ENCODE results near the gene HAVCR1.
"Not testable (repeated sequence)": the region's sequence is repeated elsewhere in the genome, so short reads cannot be mapped to it uniquely, and the experiment has no call there.

HAVCR1 gene

DNA sequence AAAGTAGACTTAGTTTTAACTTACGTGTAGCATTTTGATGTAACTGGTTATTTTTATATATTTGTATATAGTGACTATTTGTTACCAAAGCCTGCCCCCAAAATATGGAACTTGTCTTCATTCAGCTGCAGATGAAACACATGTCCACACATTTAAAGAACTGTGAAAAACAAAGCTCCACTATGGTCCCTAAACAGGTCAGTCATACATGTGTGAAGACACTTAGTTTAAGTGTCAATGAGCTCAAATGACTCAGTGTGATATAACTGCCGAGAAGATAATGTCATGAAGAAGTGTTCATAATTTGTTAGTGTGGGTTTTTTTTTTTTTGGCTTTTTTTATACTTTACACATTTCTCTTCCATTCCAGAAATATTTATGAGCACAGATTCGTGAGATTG lies 28.2 kb downstream of the HAVCR1 start:
- no peaks in the 10 kb centered on the region for H3K4me1 ChIP-seq (ENCODE audit: insufficient read depth, poor library complexity, severe bottlenecking)
- H3K27me3 ChIP-seq (ENCODE audit: insufficient read depth, poor library complexity, severe bottlenecking): peaks cover 4% of the 10 kb centered on the region
- no peaks in the 10 kb centered on the region for H3K36me3 ChIP-seq (ENCODE audit: low read depth)
- no peak overlapping the region for H3K4me3 ChIP-seq (ENCODE audit: severe bottlenecking)
- DNase-seq (ENCODE audit: low spot score): no peak
- no peaks in the 10 kb centered on the region for H3K9me3 ChIP-seq (ENCODE audit: severe bottlenecking)
- no peak for ATAC-seq (ENCODE audit: low read depth)
- H3K27ac ChIP-seq (ENCODE audit: poor library complexity, severe bottlenecking): no peak overlapping the region
- TF ChIP-seq, protein P1, sequence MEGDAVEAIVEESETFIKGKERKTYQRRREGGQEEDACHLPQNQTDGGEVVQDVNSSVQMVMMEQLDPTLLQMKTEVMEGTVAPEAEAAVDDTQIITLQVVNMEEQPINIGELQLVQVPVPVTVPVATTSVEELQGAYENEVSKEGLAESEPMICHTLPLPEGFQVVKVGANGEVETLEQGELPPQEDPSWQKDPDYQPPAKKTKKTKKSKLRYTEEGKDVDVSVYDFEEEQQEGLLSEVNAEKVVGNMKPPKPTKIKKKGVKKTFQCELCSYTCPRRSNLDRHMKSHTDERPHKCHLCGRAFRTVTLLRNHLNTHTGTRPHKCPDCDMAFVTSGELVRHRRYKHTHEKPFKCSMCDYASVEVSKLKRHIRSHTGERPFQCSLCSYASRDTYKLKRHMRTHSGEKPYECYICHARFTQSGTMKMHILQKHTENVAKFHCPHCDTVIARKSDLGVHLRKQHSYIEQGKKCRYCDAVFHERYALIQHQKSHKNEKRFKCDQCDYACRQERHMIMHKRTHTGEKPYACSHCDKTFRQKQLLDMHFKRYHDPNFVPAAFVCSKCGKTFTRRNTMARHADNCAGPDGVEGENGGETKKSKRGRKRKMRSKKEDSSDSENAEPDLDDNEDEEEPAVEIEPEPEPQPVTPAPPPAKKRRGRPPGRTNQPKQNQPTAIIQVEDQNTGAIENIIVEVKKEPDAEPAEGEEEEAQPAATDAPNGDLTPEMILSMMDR (IDR thresholded peaks at IDR 0.05; ENCODE audit: poor library complexity, severe bottlenecking): no peak

GRCh38 chr5:157029457-157029856 lies 29.5 kb downstream of the HAVCR1 start:
- Histone ChIP-seq H3K9me3 (ENCODE audit: severe bottlenecking) (no peaks in the 10 kb centered on the region), H3K27ac (ENCODE audit: poor library complexity, severe bottlenecking) (no peak overlapping the region), H3K4me3 (ENCODE audit: severe bottlenecking) (no peak overlapping the region), H3K4me1 (ENCODE audit: insufficient read depth, poor library complexity, severe bottlenecking) (no peaks in the 10 kb centered on the region), H3K36me3 (ENCODE audit: low read depth) (no peaks in the 10 kb centered on the region), H3K27me3 (ENCODE audit: insufficient read depth, poor library complexity, severe bottlenecking) (peaks cover 4% of the 10 kb centered on the region)
- DNase-seq (ENCODE audit: low spot score) (no peak), ATAC-seq (ENCODE audit: low read depth) (no peak)
- TF ChIP-seq, protein P1 (IDR thresholded peaks at IDR 0.05; ENCODE audit: poor library complexity, severe bottlenecking): no peak

- H3K4me3 ChIP-seq (ENCODE audit: severe bottlenecking); ATAC-seq (ENCODE audit: low read depth); H3K27me3 ChIP-seq (ENCODE audit: insufficient read depth, poor library complexity, severe bottlenecking); H3K9me3 ChIP-seq (ENCODE audit: severe bottlenecking); H3K27ac ChIP-seq (ENCODE audit: poor library complexity, severe bottlenecking); H3K4me1 ChIP-seq (ENCODE audit: insufficient read depth, poor library complexity, severe bottlenecking); H3K36me3 ChIP-seq (ENCODE audit: low read depth); DNase-seq (ENCODE audit: low spot score): not testable (repeated sequence)
Observed at GRCh38 chr5:157027663-157028062, 31.3 kb downstream of the HAVCR1 start.

DNA sequence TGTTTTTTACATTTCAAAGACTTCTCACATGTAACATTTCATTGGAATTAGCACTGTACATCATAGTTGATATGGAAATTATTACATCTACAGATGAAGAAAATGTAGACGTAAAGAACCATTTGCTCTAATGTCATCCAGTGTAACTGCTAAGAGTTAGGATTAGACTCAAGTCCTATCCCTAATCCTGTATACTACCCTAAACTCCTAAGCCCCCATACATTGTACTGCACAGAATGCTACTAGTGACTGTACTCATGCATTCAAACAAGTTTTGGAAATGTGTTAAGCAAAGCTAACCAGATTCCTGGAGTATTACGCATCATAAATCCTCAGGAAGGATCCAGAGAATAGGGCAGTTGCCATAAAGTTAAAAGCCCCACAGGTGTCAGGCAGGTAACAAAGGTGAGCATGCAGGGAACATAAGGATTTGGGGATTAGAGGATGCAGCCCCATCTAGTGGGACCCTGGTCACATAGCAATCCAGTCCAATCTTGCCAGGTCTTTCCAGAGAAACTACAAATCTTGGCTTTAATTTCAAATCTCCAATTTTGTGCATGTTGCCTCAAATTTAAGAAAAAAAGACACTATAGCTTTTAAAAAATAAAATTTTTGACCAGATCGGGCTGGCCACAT lies 32.0 kb downstream of the HAVCR1 start:
- Histone ChIP-seq H3K9me3 (ENCODE audit: severe bottlenecking) (no peaks in the 10 kb centered on the region), H3K36me3 (ENCODE audit: low read depth) (no peaks in the 10 kb centered on the region), H3K27me3 (ENCODE audit: insufficient read depth, poor library complexity, severe bottlenecking) (peaks cover 4% of the 10 kb centered on the region), H3K4me3 (ENCODE audit: severe bottlenecking) (no peak overlapping the region), H3K27ac (ENCODE audit: poor library complexity, severe bottlenecking) (no peak overlapping the region), H3K4me1 (ENCODE audit: insufficient read depth, poor library complexity, severe bottlenecking) (no peaks in the 10 kb centered on the region)
- DNase-seq (ENCODE audit: low spot score) (no peak), ATAC-seq (ENCODE audit: low read depth) (peak; percentile 66)
- TF ChIP-seq, protein P1 (IDR thresholded peaks at IDR 0.05; ENCODE audit: poor library complexity, severe bottlenecking): peak; percentile 67

DNA sequence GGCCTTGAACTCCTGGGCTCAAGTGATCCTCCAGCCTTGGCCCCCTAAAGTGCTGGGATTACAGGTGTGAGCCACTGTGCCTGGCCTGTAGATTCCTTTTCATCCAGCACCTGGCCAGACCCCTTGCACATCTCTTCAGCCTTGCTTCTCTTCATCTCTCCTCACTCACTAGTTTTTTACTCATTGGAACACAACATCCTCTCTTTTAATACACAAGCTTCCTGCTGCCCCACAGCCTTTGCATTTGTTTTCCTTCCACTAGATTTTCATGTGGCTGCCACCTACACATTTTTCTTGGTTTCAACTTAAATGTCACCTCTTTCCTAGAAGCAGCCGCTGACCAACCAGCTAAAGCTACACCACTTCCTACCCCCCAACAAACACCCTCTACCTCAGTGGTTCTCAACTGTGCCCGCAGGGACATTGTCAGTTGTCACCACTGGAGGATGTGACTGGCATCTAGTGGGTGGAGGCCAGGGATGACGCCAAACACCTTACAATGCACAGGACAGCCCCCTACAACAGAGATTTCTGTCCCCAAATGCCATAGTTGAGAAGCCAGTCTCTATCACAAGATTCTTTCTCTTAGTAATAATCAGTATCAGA lies 33.7 kb downstream of the HAVCR1 start:
- TF ChIP-seq, protein P1 (IDR thresholded peaks at IDR 0.05; ENCODE audit: poor library complexity, severe bottlenecking): no peak
- Histone ChIP-seq H3K27me3 (ENCODE audit: insufficient read depth, poor library complexity, severe bottlenecking) (peaks cover 4% of the 10 kb centered on the region), H3K4me1 (ENCODE audit: insufficient read depth, poor library complexity, severe bottlenecking) (no peaks in the 10 kb centered on the region), H3K27ac (ENCODE audit: poor library complexity, severe bottlenecking) (no peak overlapping the region), H3K36me3 (ENCODE audit: low read depth) (no peaks in the 10 kb centered on the region), H3K9me3 (ENCODE audit: severe bottlenecking) (no peaks in the 10 kb centered on the region), H3K4me3 (ENCODE audit: severe bottlenecking) (no peak overlapping the region)
- no peak for ATAC-seq (ENCODE audit: low read depth)
- no peak for DNase-seq (ENCODE audit: low spot score)
